Neural crest cell (in vitro differentiated cells): Measurements from ENCODE around the gene ACTN3. TPM values are rescaled to one million over a fixed set of nuclear protein-coding genes. Genes with fewer than 3 reads are reported as not detected.
"Not testable (repeated sequence)": the region's sequence is repeated elsewhere in the genome, so short reads cannot be mapped to it uniquely, and the experiment has no call there.

Experiments used
- DNase-seq: peaks from one replicate; pipeline ENCODE4 v3.0.0; 2021; ENCODE audit warnings: low read depth, mixed read lengths, low spot score
- H3K27ac Mint-ChIP-seq: one replicate; pipeline ENCODE4 v1.8.0; 2021; ENCODE audit warnings: mild to moderate bottlenecking, mixed read lengths; ENCODE audit not compliant: unreplicated experiment
- H3K27me3 Mint-ChIP-seq: 2 replicates; pipeline ENCODE4 v1.8.0; 2021; ENCODE audit warnings: low read depth, mild to moderate bottlenecking, mixed read lengths
- H3K36me3 Mint-ChIP-seq: 2 replicates; pipeline ENCODE4 v1.8.0; 2021; ENCODE audit warnings: low read depth, mild to moderate bottlenecking, mixed read lengths
- H3K4me1 Mint-ChIP-seq: 2 replicates; pipeline ENCODE4 v1.8.0; 2021; ENCODE audit warnings: mixed read lengths
- H3K4me3 Mint-ChIP-seq: one replicate; pipeline ENCODE4 v1.8.0; 2021; ENCODE audit warnings: mild to moderate bottlenecking, mixed read lengths
- H3K9me3 Mint-ChIP-seq: 2 replicates; pipeline ENCODE4 v1.8.0; 2021; ENCODE audit warnings: mixed read lengths
- total RNA-seq: library from RNA; stranded (reverse); gene quantifications from 2 replicates; pipeline ENCODE4 v1.2.1, GENCODE V29; 2021
- TF ChIP-seq, protein P1 (sequence below): fragments of 200-600 bp; sonication (generic); conservative IDR thresholded peaks from 2 replicates; pipeline ENCODE4 v1.5.0; 2021; ENCODE audit warnings: antibody characterized with exemption, mild to moderate bottlenecking

The ACTN3 gene
- total RNA-seq, 1 donor from 2014 or later, result 0.35 TPM

DNA sequence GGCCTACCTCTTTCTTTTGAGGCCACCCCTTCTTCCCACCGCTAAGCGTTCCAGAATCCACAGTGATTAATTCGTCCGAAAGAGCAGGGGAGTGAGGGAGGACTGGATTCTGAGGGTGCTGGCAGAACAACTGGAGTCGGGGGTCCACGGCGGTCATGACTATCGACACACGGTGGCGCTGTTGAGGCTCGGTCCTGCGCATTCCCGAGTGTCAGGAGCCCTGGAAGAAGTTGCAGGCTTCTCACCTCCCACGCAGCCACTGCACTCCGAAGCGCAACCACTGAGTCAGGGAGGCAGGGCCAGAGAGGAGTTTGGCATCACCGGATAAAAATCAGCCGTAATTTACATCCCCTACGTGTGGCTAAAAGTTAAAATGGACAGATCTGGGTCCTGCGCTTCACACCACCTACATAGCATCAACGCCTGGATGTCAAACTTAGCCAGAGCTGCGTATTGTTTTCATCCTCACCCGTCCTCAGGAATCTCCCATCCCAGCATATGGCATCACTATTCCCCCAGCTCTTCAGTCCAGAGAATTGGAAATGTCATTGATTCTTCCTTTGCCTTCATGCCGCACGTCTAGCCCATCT is 32.4 kb downstream of the ACTN3 start:
- peaks cover 5% of the 10 kb centered on the region for H3K36me3 Mint-ChIP-seq

GRCh38 chr11:66580803-66581202 is 34.1 kb downstream of the ACTN3 start:
- H3K27ac Mint-ChIP-seq, result no peak overlapping the region
- TF ChIP-seq, protein P1, sequence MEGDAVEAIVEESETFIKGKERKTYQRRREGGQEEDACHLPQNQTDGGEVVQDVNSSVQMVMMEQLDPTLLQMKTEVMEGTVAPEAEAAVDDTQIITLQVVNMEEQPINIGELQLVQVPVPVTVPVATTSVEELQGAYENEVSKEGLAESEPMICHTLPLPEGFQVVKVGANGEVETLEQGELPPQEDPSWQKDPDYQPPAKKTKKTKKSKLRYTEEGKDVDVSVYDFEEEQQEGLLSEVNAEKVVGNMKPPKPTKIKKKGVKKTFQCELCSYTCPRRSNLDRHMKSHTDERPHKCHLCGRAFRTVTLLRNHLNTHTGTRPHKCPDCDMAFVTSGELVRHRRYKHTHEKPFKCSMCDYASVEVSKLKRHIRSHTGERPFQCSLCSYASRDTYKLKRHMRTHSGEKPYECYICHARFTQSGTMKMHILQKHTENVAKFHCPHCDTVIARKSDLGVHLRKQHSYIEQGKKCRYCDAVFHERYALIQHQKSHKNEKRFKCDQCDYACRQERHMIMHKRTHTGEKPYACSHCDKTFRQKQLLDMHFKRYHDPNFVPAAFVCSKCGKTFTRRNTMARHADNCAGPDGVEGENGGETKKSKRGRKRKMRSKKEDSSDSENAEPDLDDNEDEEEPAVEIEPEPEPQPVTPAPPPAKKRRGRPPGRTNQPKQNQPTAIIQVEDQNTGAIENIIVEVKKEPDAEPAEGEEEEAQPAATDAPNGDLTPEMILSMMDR, result no peak
- H3K9me3 Mint-ChIP-seq, result peaks cover 6% of the 10 kb centered on the region
- peaks cover 5% of the 10 kb centered on the region for H3K36me3 Mint-ChIP-seq
- no peak for DNase-seq
- H3K4me3 Mint-ChIP-seq, result no peak overlapping the region
- H3K4me1 Mint-ChIP-seq, result peaks cover 7% of the 10 kb centered on the region
- H3K27me3 Mint-ChIP-seq, result peaks cover 6% of the 10 kb centered on the region

More for the DNA sequence above, 32.4 kb downstream of the ACTN3 start:
- peaks cover 7% of the 10 kb centered on the region for H3K4me1 Mint-ChIP-seq
- no peak overlapping the region for H3K4me3 Mint-ChIP-seq
- TF ChIP-seq, protein P1, result peak; percentile 85
- peaks cover 13% of the 10 kb centered on the region for H3K27me3 Mint-ChIP-seq
- H3K9me3 Mint-ChIP-seq, result peaks cover 6% of the 10 kb centered on the region
- DNase-seq, result peak; percentile 93
- H3K27ac Mint-ChIP-seq, result no peak overlapping the region

DNA sequence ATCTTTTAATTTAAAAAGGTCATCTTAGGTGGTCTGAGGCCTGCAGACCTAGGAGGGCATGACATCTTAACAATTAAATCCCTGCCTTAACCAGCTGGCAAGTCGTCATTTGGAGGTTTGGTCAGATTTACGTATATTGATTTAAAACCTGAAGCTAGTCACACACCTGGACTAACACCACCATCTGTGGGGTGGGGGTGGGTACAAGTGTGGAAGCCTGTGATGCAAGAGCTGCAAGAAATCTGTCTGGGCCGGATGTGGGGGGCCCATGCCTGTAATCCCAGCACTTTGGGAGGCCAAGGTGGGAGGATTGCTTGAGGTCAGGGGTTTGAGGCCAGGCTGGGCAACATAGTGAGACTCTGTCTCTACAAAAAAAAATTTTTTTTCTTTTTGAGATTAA is 34.6 kb downstream of the ACTN3 start:
- H3K27me3 Mint-ChIP-seq, result peaks cover 6% of the 10 kb centered on the region
- peaks cover 7% of the 10 kb centered on the region for H3K4me1 Mint-ChIP-seq
- DNase-seq, result no peak
- H3K4me3 Mint-ChIP-seq, result no peak overlapping the region
- TF ChIP-seq, protein P1, result no peak
- peaks cover 5% of the 10 kb centered on the region for H3K36me3 Mint-ChIP-seq
- H3K27ac Mint-ChIP-seq, result no peak overlapping the region
- peaks cover 7% of the 10 kb centered on the region for H3K9me3 Mint-ChIP-seq

DNA sequence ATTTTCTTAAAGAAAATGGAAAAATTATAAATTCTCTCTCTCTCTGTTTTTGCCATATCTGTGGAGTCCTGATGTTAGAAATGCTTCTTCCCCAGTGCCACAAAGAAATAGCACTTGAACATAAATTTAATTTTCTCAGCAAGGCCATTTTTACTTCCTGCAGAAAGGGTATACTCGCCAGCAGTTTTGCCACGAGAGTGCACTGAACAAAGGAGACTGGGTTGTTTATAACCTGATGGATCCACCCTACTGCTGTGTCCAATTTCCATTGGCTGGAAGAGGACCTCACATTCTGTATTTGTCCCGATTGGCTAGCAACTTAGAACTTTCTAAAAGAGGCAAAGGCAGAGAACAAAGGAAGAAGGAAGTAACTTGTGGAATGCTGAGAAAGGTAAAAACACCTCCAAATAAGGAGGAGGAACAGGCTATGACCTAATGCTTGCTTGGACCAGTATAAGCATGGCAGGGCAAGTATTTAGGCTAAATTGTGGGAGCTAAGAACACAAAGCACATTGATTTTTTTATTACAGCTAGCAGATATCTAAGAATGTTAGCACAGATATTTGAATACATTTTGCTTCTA is 36.0 kb downstream of the ACTN3 start:
- not testable (repeated sequence) for DNase-seq, H3K4me3 Mint-ChIP-seq, H3K36me3 Mint-ChIP-seq, H3K4me1 Mint-ChIP-seq, H3K27me3 Mint-ChIP-seq, H3K27ac Mint-ChIP-seq
- peaks cover 11% of the 10 kb centered on the region for H3K9me3 Mint-ChIP-seq

GRCh38 chr11:66585447-66585846 is 38.7 kb downstream of the ACTN3 start:
- not testable (repeated sequence) for DNase-seq, H3K4me1 Mint-ChIP-seq, H3K27me3 Mint-ChIP-seq, H3K27ac Mint-ChIP-seq, H3K4me3 Mint-ChIP-seq, H3K36me3 Mint-ChIP-seq
- H3K9me3 Mint-ChIP-seq, result peaks cover 16% of the 10 kb centered on the region

- H3K36me3 Mint-ChIP-seq, result peaks cover 7% of the 10 kb centered on the region
- H3K27me3 Mint-ChIP-seq, result no peaks in the 10 kb centered on the region
- H3K9me3 Mint-ChIP-seq, result peaks cover 18% of the 10 kb centered on the region
- no peak overlapping the region for H3K27ac Mint-ChIP-seq
- no peaks in the 10 kb centered on the region for H3K4me1 Mint-ChIP-seq
- no peak overlapping the region for H3K4me3 Mint-ChIP-seq
- TF ChIP-seq, protein P1, result no peak
- no peak for DNase-seq
Measured at GRCh38 chr11:66586136-66586535, 39.4 kb downstream of the ACTN3 start.

GRCh38 chr11:66589315-66589714 is 42.6 kb downstream of the ACTN3 start:
- not testable (repeated sequence) for H3K36me3 Mint-ChIP-seq, DNase-seq, H3K27ac Mint-ChIP-seq, H3K4me3 Mint-ChIP-seq, H3K27me3 Mint-ChIP-seq
- peaks cover 15% of the 10 kb centered on the region for H3K4me1 Mint-ChIP-seq
- H3K9me3 Mint-ChIP-seq, result peaks cover 12% of the 10 kb centered on the region
